Endothelial cell of umbilical vein (primary cell): ENCODE data around the gene POLD3. TPM values are rescaled to one million over a fixed set of nuclear protein-coding genes. Genes with fewer than 3 reads are reported as not detected.

ENCODE experiments used
- BruUV-seq: library from RNA; stranded (reverse); fragments of 400-500 nt; replicated peaks from 2 replicates; lab custom pipeline; 2021; lab: Mats Ljungman, UMichigan
- CTCF ChIA-PET: fragments of 300-600, 350-600 bp; sonication (Branson Sonifier 250); formaldehyde crosslinking; loops from one replicate; lab custom pipeline; 2021; ENCODE audit warnings: antibody characterized with exemption, inconsistent platforms; lab: Charles Lee
- POLR2A ChIA-PET: fragments of 300-600, 350-600 bp; sonication (Branson Sonifier 250); formaldehyde crosslinking; loops from one replicate; lab custom pipeline; 2021; ENCODE audit warnings: antibody characterized with exemption, inconsistent platforms; lab: Charles Lee
- DNase-seq: peaks from one replicate; pipeline ENCODE4 v3.0.0-alpha.2; 2011; ENCODE audit warnings: low read depth, low spot score
- FAIRE-seq: peaks from 2 replicates; lab custom pipeline; 2011; peaks lifted over from hg19 to GRCh38; lab: Jason Lieb, UNC
- H2AFZ ChIP-seq: 2 replicates; pipeline ENCODE4 v1.6.0; 2012; ENCODE audit warnings: low read depth, low read length, control low read depth, inconsistent platforms
- H3K27ac ChIP-seq: 2 replicates; pipeline ENCODE4 v1.5.1; 2011; ENCODE audit warnings: low read depth, mild to moderate bottlenecking, control low read depth, low read length, moderate library complexity; ENCODE audit not compliant: insufficient read depth
- H3K27me3 ChIP-seq, 2 experiments: 2 replicates each; pipeline versions ENCODE4 v1.6.0 to v1.6.1; 2011; ENCODE audit warnings: low read length in 2 of 2, mixed read lengths in 1 of 2; ENCODE audit not compliant: control insufficient read depth in 2 of 2, insufficient read depth in 2 of 2
- H3K36me3 ChIP-seq, 2 experiments: 2 replicates in 1 of 2; 3 replicates in 1 of 2; pipeline ENCODE4 v1.5.1; 2011; ENCODE audit warnings: low read length in 2 of 2, mild to moderate bottlenecking in 1 of 2, moderate library complexity in 1 of 2; ENCODE audit not compliant: control insufficient read depth in 2 of 2, insufficient read depth in 2 of 2; ENCODE audit errors: extremely low read depth in 1 of 2
- H3K4me1 ChIP-seq: 3 replicates; pipeline ENCODE4 v1.5.1; 2011; ENCODE audit warnings: mild to moderate bottlenecking, low read length; ENCODE audit not compliant: control insufficient read depth, insufficient read depth; ENCODE audit errors: extremely low read depth
- H3K4me2 ChIP-seq: 2 replicates; pipeline ENCODE4 v1.6.1; 2011; ENCODE audit warnings: low read length, control low read depth, mixed read lengths; ENCODE audit not compliant: insufficient read depth
- H3K4me3 ChIP-seq, 3 experiments: fragments of 200-600 bp in 1 of 3; sonication (generic), shearing (Covaris generic) in 1 of 3; replicated peaks in 1 of 3; 2 replicates each; pipeline ENCODE4 v1.5.1; 2011 to 2016; ENCODE audit warnings: control low read depth in 3 of 3, low read length in 3 of 3, mild to moderate bottlenecking in 2 of 3, inconsistent platforms in 1 of 3, low read depth in 1 of 3, moderate library complexity in 1 of 3; ENCODE audit not compliant: insufficient read depth in 1 of 3
- H3K79me2 ChIP-seq: 2 replicates; pipeline ENCODE4 v1.6.0; 2012; ENCODE audit warnings: low read length, inconsistent platforms; ENCODE audit not compliant: control insufficient read depth, insufficient read depth
- H3K9ac ChIP-seq: replicated peaks from 2 replicates; pipeline ENCODE3; 2011; ENCODE audit warnings: low read length, control low read depth; ENCODE audit not compliant: insufficient read depth; ENCODE audit errors: extremely low read depth
- H3K9me1 ChIP-seq: replicated peaks from 3 replicates; pipeline ENCODE4 v1.6.0; 2011; ENCODE audit warnings: mild to moderate bottlenecking, low read length; ENCODE audit not compliant: control insufficient read depth, insufficient read depth; ENCODE audit errors: extremely low read depth
- H3K9me3 ChIP-seq: replicated peaks from 2 replicates; pipeline ENCODE4 v1.5.1; 2012; ENCODE audit warnings: low read length, inconsistent platforms; ENCODE audit not compliant: control insufficient read depth, insufficient read depth
- H4K20me1 ChIP-seq: replicated peaks from 2 replicates; pipeline ENCODE3; 2011; ENCODE audit warnings: mild to moderate bottlenecking, low read length; ENCODE audit not compliant: control insufficient read depth, insufficient read depth; ENCODE audit errors: extremely low read depth
- EZH2 ChIP-seq: IDR thresholded peaks from 2 replicates; pipeline ENCODE4 v1.6.1; 2012; ENCODE audit warnings: borderline replicate concordance, low read depth, mild to moderate bottlenecking, moderate library complexity, low read length, inconsistent platforms; ENCODE audit not compliant: severe bottlenecking
- FOS ChIP-seq: IDR thresholded peaks from 2 replicates; pipeline ENCODE4 v1.6.1; 2011; ENCODE audit warnings: mild to moderate bottlenecking, low read length, moderate library complexity, borderline replicate concordance; ENCODE audit not compliant: insufficient read depth
- GATA2 ChIP-seq: IDR thresholded peaks from 2 replicates; pipeline ENCODE4 v1.7.0; 2011; ENCODE audit warnings: low read depth, mild to moderate bottlenecking, moderate library complexity, mixed read lengths, low read length; ENCODE audit not compliant: insufficient read length, insufficient read depth
- JUN ChIP-seq: IDR thresholded peaks from 2 replicates; pipeline ENCODE4 v1.6.1; 2011; ENCODE audit warnings: borderline replicate concordance, low read depth; ENCODE audit not compliant: insufficient read length, insufficient read depth
- MAX ChIP-seq: IDR thresholded peaks from 2 replicates; pipeline ENCODE4 v1.6.1; 2011; ENCODE audit not compliant: insufficient read depth, insufficient read length
- MYC ChIP-seq: IDR thresholded peaks from one replicate; pipeline ENCODE4 v1.6.1; 2011; ENCODE audit warnings: mild to moderate bottlenecking, low read depth, low read length
- POLR2A ChIP-seq: IDR thresholded peaks from 2 replicates; pipeline ENCODE4 v1.6.1; 2012; ENCODE audit warnings: low read depth, mild to moderate bottlenecking, control low read depth, low read length
- POLR2AphosphoS5 ChIP-seq: IDR thresholded peaks from 2 replicates; pipeline ENCODE4 v1.6.1; 2012; ENCODE audit warnings: low read depth, mild to moderate bottlenecking, control low read depth, low read length, moderate library complexity; ENCODE audit not compliant: insufficient read depth
- dilution Hi-C: fragments of 300-500 bp; cut with MboI; formaldehyde crosslinking; loops from one replicate; pipeline ENCODE4 v1.15.0; 2019; ENCODE audit warnings: low sequenced_read_pairs; ENCODE audit not compliant: extremely low pct_ligation_motif_present
- intact Hi-C: fragments of 100-400 bp; cut with micrococcal nuclease; formaldehyde crosslinking; loops from one replicate; pipeline ENCODE4 v1.10.0; 2022
- polyA plus RNA-seq, 4 experiments: library from polyadenylated mRNA; depleted of rRNA in 3 of 4; stranded (reverse) in 3 of 4; unstranded in 1 of 4; fragments of >200 nt; gene quantifications; 2 replicates each; pipeline versions ENCODE4 v1.2.1 to v1.2.3, GENCODE V29; 2011 to 2012; ENCODE audit warnings: missing spikeins in 1 of 4
- total RNA-seq: library from RNA; stranded (reverse); gene quantifications from 2 replicates; pipeline ENCODE4 v1.2.3, GENCODE V29; 2021
- TF ChIP-seq, protein P1 (sequence below), 2 donors: IDR thresholded peaks; 1 replicate in 1 of 2; 2 replicates in 1 of 2; pipeline ENCODE4 v1.5.1; 2011; ENCODE audit warnings: low read length in 2 of 2, mild to moderate bottlenecking in 2 of 2, moderate library complexity in 2 of 2, control low read depth in 1 of 2, inconsistent platforms in 1 of 2, low read depth in 1 of 2; ENCODE audit not compliant: insufficient read depth in 1 of 2; ENCODE audit errors: extremely low read depth in 1 of 2

The POLD3 gene
- total and polyA plus RNA-seq, 2 donors (not counting 3 experiments of a cell fraction or from before 2014, with no cell fraction given), result 8.9 to 25.2 TPM

GRCh38 chr11:74603845-74604244 lies 11.5 kb downstream of the POLD3 start:
- no peak for TF ChIP-seq FOS
- TF ChIP-seq GATA2, result no peak
- no peak for TF ChIP-seq POLR2A
- TF ChIP-seq MAX, result no peak
- TF ChIP-seq, protein P1, sequence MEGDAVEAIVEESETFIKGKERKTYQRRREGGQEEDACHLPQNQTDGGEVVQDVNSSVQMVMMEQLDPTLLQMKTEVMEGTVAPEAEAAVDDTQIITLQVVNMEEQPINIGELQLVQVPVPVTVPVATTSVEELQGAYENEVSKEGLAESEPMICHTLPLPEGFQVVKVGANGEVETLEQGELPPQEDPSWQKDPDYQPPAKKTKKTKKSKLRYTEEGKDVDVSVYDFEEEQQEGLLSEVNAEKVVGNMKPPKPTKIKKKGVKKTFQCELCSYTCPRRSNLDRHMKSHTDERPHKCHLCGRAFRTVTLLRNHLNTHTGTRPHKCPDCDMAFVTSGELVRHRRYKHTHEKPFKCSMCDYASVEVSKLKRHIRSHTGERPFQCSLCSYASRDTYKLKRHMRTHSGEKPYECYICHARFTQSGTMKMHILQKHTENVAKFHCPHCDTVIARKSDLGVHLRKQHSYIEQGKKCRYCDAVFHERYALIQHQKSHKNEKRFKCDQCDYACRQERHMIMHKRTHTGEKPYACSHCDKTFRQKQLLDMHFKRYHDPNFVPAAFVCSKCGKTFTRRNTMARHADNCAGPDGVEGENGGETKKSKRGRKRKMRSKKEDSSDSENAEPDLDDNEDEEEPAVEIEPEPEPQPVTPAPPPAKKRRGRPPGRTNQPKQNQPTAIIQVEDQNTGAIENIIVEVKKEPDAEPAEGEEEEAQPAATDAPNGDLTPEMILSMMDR (IDR thresholded peaks at IDR 0.05; ENCODE audit: extremely low read depth in 1 of 2, insufficient read depth in 1 of 2, low read depth in 1 of 2, low read length in 2 of 2), result no peak
- TF ChIP-seq JUN, result no peak
- no peak for TF ChIP-seq EZH2
- no peak for TF ChIP-seq MYC
- TF ChIP-seq POLR2AphosphoS5, result no peak
- Histone ChIP-seq H3K27me3 (no peaks in the 10 kb centered on the region), H3K9me1 (no peaks in the 10 kb centered on the region), H4K20me1 (no peaks in the 10 kb centered on the region), H3K4me3 (no peak overlapping the region), H3K4me1 (no peaks in the 10 kb centered on the region), H3K79me2 (no peaks in the 10 kb centered on the region), H3K4me2 (no peak overlapping the region), H3K9me3 (no peaks in the 10 kb centered on the region), H3K27ac (no peak overlapping the region), H3K9ac (no peak overlapping the region), H2AFZ (no peak overlapping the region), H3K36me3 (peaks cover 0 to 3% of the 10 kb centered on the region in 2 experiments)
- CTCF ChIA-PET, result interaction anchor here (0.7 to 1.0 kb wide), 2 partner anchors 136 to 318 kb away, joined by 3 to 4 read pairs; no protein-coding TSS in a partner anchor
- FAIRE-seq (no peak), DNase-seq (no peak)
- dilution Hi-C loops, result no loop called here
- intact Hi-C loops, result no loop called here
- BruUV-seq, result no TSS peak
- POLR2A ChIA-PET, result no interaction called here
